Colonic mucosa (tissue), 4 donors: ENCODE data around the gene PDPN. TPM values are rescaled to one million over a fixed set of nuclear protein-coding genes. Genes with fewer than 3 reads are reported as not detected.

Experiments
- DNase-seq: peaks from one replicate; pipeline ENCODE4 v3.0.0-alpha.2; 2020
- H3K27ac ChIP-seq: fragments of 200-600 bp; one replicate; pipeline ENCODE4 v1.8.0; 2021
- H3K27me3 ChIP-seq: fragments of 200-600 bp; one replicate; pipeline ENCODE4 v1.8.0; 2021
- H3K36me3 ChIP-seq: fragments of 200-600 bp; one replicate; pipeline ENCODE4 v1.8.0; 2021
- H3K4me1 ChIP-seq: fragments of 200-600 bp; one replicate; pipeline ENCODE4 v1.8.0; 2021; ENCODE audit warnings: mild to moderate bottlenecking
- H3K4me3 ChIP-seq: fragments of 200-600 bp; one replicate; pipeline ENCODE4 v1.8.0; 2021
- H3K9ac ChIP-seq, 2 donors: one replicate each; pipeline ENCODE4 v1.7.0; 2013; ENCODE audit warnings: control low read depth in 2 of 2, low read depth in 2 of 2, low read length in 2 of 2
- H3K9me3 ChIP-seq: fragments of 200-600 bp; one replicate; pipeline ENCODE4 v1.8.0; 2021
- intact Hi-C: fragments of 100-400 bp; cut with DNase I; formaldehyde crosslinking; loops from one replicate; pipeline ENCODE4 v1.14.1; 2022
- total RNA-seq, 2 donors: library from RNA; stranded (reverse); fragmentation: NEBNext Ultra II Directional in 1 of 2; extraction: Animal tissue kit (Norgen Biotek cat#: 25700) in 1 of 2; gene quantifications; one replicate each; pipeline ENCODE4 v1.2.1, GENCODE V29; 2021
- TF ChIP-seq, protein P1 (sequence below): fragments of 200-600 bp; IDR thresholded peaks from one replicate; pipeline ENCODE4 v1.8.0; 2022; ENCODE audit warnings: antibody characterized with exemption, mild to moderate bottlenecking
- donor health status: healthy.
- donor health status: DM: no; HTN: no; CAD: no.
- donor health status: DM: no; HTN: no; CAD: no.

PDPN gene
- total RNA-seq, 2 donors from 2014 or later, result 2.7 to 6.1 TPM

GRCh38 chr1:13600762-13601453 is 17.3 kb downstream of the PDPN start:
- Histone ChIP-seq H3K27ac (no peak overlapping the region), H3K4me3 (no peak overlapping the region)
- intact Hi-C loops, result no loop called here

GRCh38 chr1:13604176-13604575 is 20.5 kb downstream of the PDPN start:
- Histone ChIP-seq H3K36me3 (no peaks in the 10 kb centered on the region), H3K4me3 (no peak overlapping the region), H3K27ac (no peak overlapping the region), H3K27me3 (no peaks in the 10 kb centered on the region), H3K9ac (no peak overlapping the region), H3K9me3 (no peaks in the 10 kb centered on the region), H3K4me1 (no peaks in the 10 kb centered on the region)
- DNase-seq, result no peak
- TF ChIP-seq, protein P1, sequence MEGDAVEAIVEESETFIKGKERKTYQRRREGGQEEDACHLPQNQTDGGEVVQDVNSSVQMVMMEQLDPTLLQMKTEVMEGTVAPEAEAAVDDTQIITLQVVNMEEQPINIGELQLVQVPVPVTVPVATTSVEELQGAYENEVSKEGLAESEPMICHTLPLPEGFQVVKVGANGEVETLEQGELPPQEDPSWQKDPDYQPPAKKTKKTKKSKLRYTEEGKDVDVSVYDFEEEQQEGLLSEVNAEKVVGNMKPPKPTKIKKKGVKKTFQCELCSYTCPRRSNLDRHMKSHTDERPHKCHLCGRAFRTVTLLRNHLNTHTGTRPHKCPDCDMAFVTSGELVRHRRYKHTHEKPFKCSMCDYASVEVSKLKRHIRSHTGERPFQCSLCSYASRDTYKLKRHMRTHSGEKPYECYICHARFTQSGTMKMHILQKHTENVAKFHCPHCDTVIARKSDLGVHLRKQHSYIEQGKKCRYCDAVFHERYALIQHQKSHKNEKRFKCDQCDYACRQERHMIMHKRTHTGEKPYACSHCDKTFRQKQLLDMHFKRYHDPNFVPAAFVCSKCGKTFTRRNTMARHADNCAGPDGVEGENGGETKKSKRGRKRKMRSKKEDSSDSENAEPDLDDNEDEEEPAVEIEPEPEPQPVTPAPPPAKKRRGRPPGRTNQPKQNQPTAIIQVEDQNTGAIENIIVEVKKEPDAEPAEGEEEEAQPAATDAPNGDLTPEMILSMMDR, result no peak
- intact Hi-C loops, result no loop called here

More at GRCh38 chr1:13600762-13601453, 17.3 kb downstream of the PDPN start:
- Histone ChIP-seq H3K9me3 (no peaks in the 10 kb centered on the region), H3K9ac (no peak overlapping the region), H3K4me1 (no peaks in the 10 kb centered on the region), H3K27me3 (no peaks in the 10 kb centered on the region), H3K36me3 (no peaks in the 10 kb centered on the region)
- DNase-seq, result no peak
- TF ChIP-seq, protein P1, result no peak

DNA sequence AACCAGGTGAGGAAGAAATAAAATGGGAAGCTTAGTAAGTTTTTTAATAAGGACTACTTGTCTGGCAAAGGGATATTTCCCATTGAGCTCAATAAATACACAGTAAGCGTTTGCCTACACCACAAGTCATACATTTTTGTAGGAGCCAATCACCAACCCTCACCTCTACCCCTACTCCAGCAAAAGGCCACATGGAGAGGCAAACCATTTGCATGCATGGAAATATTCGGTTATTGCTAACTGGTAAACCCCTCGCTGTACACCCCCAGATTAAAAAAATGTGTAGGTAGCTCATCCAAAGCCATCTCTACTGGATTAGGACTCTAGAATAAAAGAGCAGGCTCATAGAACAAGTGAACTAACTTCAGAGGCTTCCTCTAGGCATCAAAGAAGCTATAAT is 21.1 kb downstream of the PDPN start:
- no peak overlapping the region for H3K4me3 ChIP-seq
- no peaks in the 10 kb centered on the region for H3K4me1 ChIP-seq
- DNase-seq, result no peak
- H3K27me3 ChIP-seq, result no peaks in the 10 kb centered on the region
- no peak overlapping the region for H3K9ac ChIP-seq
- no peaks in the 10 kb centered on the region for H3K36me3 ChIP-seq
- no peak overlapping the region for H3K27ac ChIP-seq
- H3K9me3 ChIP-seq, result no peaks in the 10 kb centered on the region
- intact Hi-C loops, result no loop called here
- TF ChIP-seq, protein P1, result no peak

GRCh38 chr1:13605159-13605558 is 21.5 kb downstream of the PDPN start:
- Histone ChIP-seq H3K27ac (peak overlapping the region; percentile 22), H3K9ac (no peak overlapping the region), H3K27me3 (no peaks in the 10 kb centered on the region), H3K4me1 (no peaks in the 10 kb centered on the region), H3K36me3 (no peaks in the 10 kb centered on the region), H3K4me3 (no peak overlapping the region), H3K9me3 (no peaks in the 10 kb centered on the region)
- no peak for DNase-seq
- intact Hi-C loops, result no loop called here
- TF ChIP-seq, protein P1, result no peak

DNA sequence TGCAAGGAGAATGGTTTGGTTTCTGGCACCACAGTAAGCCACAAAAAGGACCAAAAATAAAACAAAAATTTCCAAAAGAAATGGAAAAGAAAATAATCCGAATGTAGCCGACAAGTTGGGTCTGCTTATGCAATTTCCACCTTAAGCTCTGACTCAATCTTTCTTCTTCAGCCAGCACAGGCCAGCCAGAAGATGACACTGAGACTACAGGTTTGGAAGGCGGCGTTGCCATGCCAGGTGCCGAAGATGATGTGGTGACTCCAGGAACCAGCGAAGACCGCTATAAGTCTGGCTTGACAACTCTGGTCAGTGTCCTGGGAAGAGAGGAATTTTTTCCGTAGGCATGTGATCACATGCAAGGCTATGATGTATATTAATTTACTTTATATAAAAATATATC is 23.4 kb downstream of the PDPN start:
- no peaks in the 10 kb centered on the region for H3K9me3 ChIP-seq
- no peaks in the 10 kb centered on the region for H3K27me3 ChIP-seq
- no peak overlapping the region for H3K9ac ChIP-seq
- no peaks in the 10 kb centered on the region for H3K4me1 ChIP-seq
- H3K36me3 ChIP-seq, result no peaks in the 10 kb centered on the region
- TF ChIP-seq, protein P1, result no peak
- intact Hi-C loops, result no loop called here
- no peak overlapping the region for H3K27ac ChIP-seq
- no peak for DNase-seq
- no peak overlapping the region for H3K4me3 ChIP-seq
